GM12878 (cell line): ENCODE results near the gene DENND10. TPM values are rescaled to one million over a fixed set of nuclear protein-coding genes. Genes with fewer than 3 reads are reported as not detected.

Experiments
- ATAC-seq: fragments of 200-7000 bp; cut with Tn5 transposase; 3 replicates; pipeline ENCODE4 v1.9.1; 2020; ENCODE audit warnings: mild to moderate bottlenecking, moderate library complexity
- BruUV-seq: library from RNA; stranded (reverse); fragments of 400-500 nt; replicated peaks from 2 replicates; lab custom pipeline; 2021; lab: Mats Ljungman, UMichigan
- CTCF ChIA-PET: fragments of 300-600 bp; sonication (Branson Sonifier 250); formaldehyde crosslinking; extraction: SDS; loops from one replicate; lab custom pipeline; 2021; ENCODE audit warnings: inconsistent platforms; lab: Yijun Ruan, JAX
- POLR2A ChIA-PET: fragments of 350-600 bp; formaldehyde crosslinking; extraction: SDS; loops from one replicate; lab custom pipeline; 2021; ENCODE audit warnings: inconsistent platforms; lab: Charles Lee
- RAD21 ChIA-PET: fragments of 300-600 bp; sonication (Branson Sonifier 250); formaldehyde crosslinking; loops from one replicate; lab custom pipeline; 2023; ENCODE audit warnings: antibody characterized with exemption; ENCODE audit not compliant: unreplicated experiment; lab: Charles Lee
- SMC1A ChIA-PET: fragments of 300-600 bp; sonication (Branson Sonifier 250); formaldehyde crosslinking; loops from one replicate; lab custom pipeline; 2023; ENCODE audit not compliant: unreplicated experiment, uncharacterized antibody; lab: Charles Lee
- DNase-seq: peaks from one replicate; pipeline ENCODE4 v3.0.0-alpha.2; 2011; ENCODE audit warnings: low read depth, low spot score
- FAIRE-seq: peaks from 3 replicates; lab custom pipeline; 2011; peaks lifted over from hg19 to GRCh38; lab: Jason Lieb, UNC
- H2AFZ ChIP-seq: 2 replicates; pipeline ENCODE4 v1.6.0; 2011; ENCODE audit warnings: low read depth, low read length, control low read depth; ENCODE audit not compliant: control insufficient read depth
- H3K27ac ChIP-seq: 2 replicates; pipeline ENCODE4 v1.5.1; 2011; ENCODE audit warnings: control low read depth; ENCODE audit not compliant: control insufficient read depth, insufficient read depth
- H3K27me3 ChIP-seq, 2 experiments: replicated peaks in 1 of 2; 2 replicates each; pipeline versions ENCODE4 v1.6.0 to v1.6.1; 2011; ENCODE audit warnings: low read length in 1 of 2; ENCODE audit not compliant: control insufficient read depth in 2 of 2, insufficient read depth in 2 of 2
- H3K36me3 ChIP-seq, 2 experiments: 2 replicates each; pipeline ENCODE4 v1.5.1; 2011; ENCODE audit warnings: low read length in 1 of 2; ENCODE audit not compliant: control insufficient read depth in 2 of 2, insufficient read depth in 2 of 2
- H3K4me1 ChIP-seq: 2 replicates; pipeline ENCODE4 v1.6.1; 2011; ENCODE audit warnings: mild to moderate bottlenecking, low read length, moderate library complexity, mixed read lengths; ENCODE audit not compliant: control insufficient read depth, insufficient read depth
- H3K4me2 ChIP-seq: 2 replicates; pipeline ENCODE4 v1.6.0; 2011; ENCODE audit warnings: control low read depth; ENCODE audit not compliant: control insufficient read depth, insufficient read depth
- H3K4me3 ChIP-seq: fragments of 200-600 bp; sonication (generic); 2 replicates; pipeline ENCODE4 v1.5.1; 2016
- H3K79me2 ChIP-seq: 2 replicates; pipeline ENCODE4 v1.6.0; 2011; ENCODE audit warnings: low read length; ENCODE audit not compliant: control insufficient read depth, insufficient read depth
- H3K9ac ChIP-seq: 2 replicates; pipeline ENCODE4 v1.8.0; 2011; ENCODE audit warnings: low read length, control low read depth, mixed read lengths; ENCODE audit not compliant: control insufficient read depth, insufficient read depth
- H3K9me3 ChIP-seq: replicated peaks from 3 replicates; pipeline ENCODE4 v1.5.1; 2011; ENCODE audit warnings: mild to moderate bottlenecking, low read length; ENCODE audit not compliant: control insufficient read depth, insufficient read depth
- H4K20me1 ChIP-seq: 2 replicates; pipeline ENCODE4 v1.6.0; 2011; ENCODE audit not compliant: control insufficient read depth, insufficient read depth
- ASH2L ChIP-seq: fragments of 300-600, 200-600 bp; sonication (generic); IDR thresholded peaks from 2 replicates; pipeline ENCODE4 v1.6.1; 2017; ENCODE audit warnings: low read depth, mild to moderate bottlenecking, borderline replicate concordance
- BHLHE40 ChIP-seq, 2 experiments: fragments of 450-650 bp in 1 of 2; IDR thresholded peaks; 2 replicates each; pipeline ENCODE4 v1.6.1; 2011 to 2017; ENCODE audit warnings: low read depth in 2 of 2, borderline replicate concordance in 1 of 2, improper control_type of control experiment in 1 of 2, low read length in 1 of 2, mild to moderate bottlenecking in 1 of 2
- CEBPB ChIP-seq, 2 experiments: fragments of 150-350 bp in 1 of 2; IDR thresholded peaks; 2 replicates each; pipeline ENCODE4 v1.6.1; 2012 to 2014; ENCODE audit warnings: low read depth in 2 of 2, low read length in 2 of 2, borderline replicate concordance in 1 of 2, inconsistent platforms in 1 of 2
- CREM ChIP-seq: IDR thresholded peaks from 2 replicates; pipeline ENCODE4 v1.6.1; 2014; ENCODE audit warnings: antibody characterized with exemption, low read depth
- MTA3 ChIP-seq: IDR thresholded peaks from 2 replicates; pipeline ENCODE4 v1.6.1; 2012; ENCODE audit warnings: low read length, inconsistent platforms, borderline replicate concordance
- RAD21 ChIP-seq: IDR thresholded peaks from 2 replicates; pipeline ENCODE4 v1.6.1; 2011; ENCODE audit warnings: mild to moderate bottlenecking, low read depth, low read length, moderate library complexity; ENCODE audit not compliant: insufficient read depth
- SMARCA5 ChIP-seq: fragments of 450-650 bp; IDR thresholded peaks from 2 replicates; pipeline ENCODE4 v1.6.1; 2017; ENCODE audit warnings: mild to moderate bottlenecking
- ZNF217 ChIP-seq: fragments of 450-650 bp; IDR thresholded peaks from 2 replicates; pipeline ENCODE4 v1.6.1; 2017; ENCODE audit warnings: antibody characterized with exemption, mild to moderate bottlenecking
- WGBS: methylation state at CpG from one replicate; pipeline ENCODE4 v1.1.6; 2016; ENCODE audit warnings: low lambda C conversion rate; ENCODE audit not compliant: insufficient replicate concordance, insufficient coverage; ENCODE audit errors: missing lambda C conversion rate; 5-methylcytosine and 5-hydroxymethylcytosine counted together
- in situ Hi-C: fragments of 300-500 bp; cut with MboI; formaldehyde crosslinking; loops from 9 replicates; pipeline ENCODE4 v1.14.3; 2018; ENCODE audit warnings: mixed read lengths
- intact Hi-C: fragments of 100-400 bp; cut with micrococcal nuclease; formaldehyde crosslinking; loops from one replicate; pipeline ENCODE4 v1.14.2; 2022; ENCODE audit not compliant: unreplicated experiment
- polyA plus RNA-seq, 11 experiments: library from polyadenylated mRNA; depleted of rRNA in 4 of 11; unstranded in 6 of 11; stranded (reverse) in 5 of 11; fragments of >200 nt; fragmentation: Nextera tagmentation in 4 of 11; fragmentation: Illumina TruSeq in 1 of 11; extraction: Ambion mirVana in 4 of 11; extraction: Trizol in 1 of 11; gene quantifications; 1 replicate in 1 of 11; 2 replicates in 10 of 11; pipeline versions ENCODE4 v1.2.1 to v1.2.3, GENCODE V29; 2011 to 2016; ENCODE audit warnings: inconsistent platforms in 2 of 11, missing spikeins in 2 of 11, low read depth in 1 of 11
- total RNA-seq, 4 experiments: library from RNA; depleted of rRNA in 3 of 4; stranded (reverse); fragments of >200 nt in 3 of 4; fragmentation: Illumina TruSeq in 1 of 4; extraction: Trizol in 1 of 4; gene quantifications; 2 replicates each; pipeline versions ENCODE4 v1.2.1 to v1.2.3, GENCODE V29; 2013 to 2021
- TF ChIP-seq, protein P1 (sequence below): fragments of 450-650 bp; IDR thresholded peaks from 2 replicates; pipeline ENCODE4 v1.6.1; 2016; ENCODE audit warnings: mild to moderate bottlenecking, moderate library complexity, borderline replicate concordance
- TF ChIP-seq, protein P2 (sequence below): IDR thresholded peaks from 2 replicates; pipeline ENCODE4 v1.6.1; 2012; ENCODE audit warnings: low read depth, low read length, improper control_type of control experiment
- TF ChIP-seq, protein P3 (sequence below): IDR thresholded peaks from 2 replicates; pipeline ENCODE4 v1.6.1; 2011; ENCODE audit warnings: borderline replicate concordance, low read depth, mild to moderate bottlenecking, moderate library complexity, mixed read lengths, low read length; ENCODE audit not compliant: insufficient read depth; ENCODE audit errors: extremely low read length
- TF ChIP-seq, protein P4 (sequence below): fragments of 450-650 bp; formaldehyde crosslinking; IDR thresholded peaks from 2 replicates; pipeline ENCODE4 v1.4.0; 2022; ENCODE audit warnings: mild to moderate bottlenecking, moderate library complexity

The DENND10 gene
- total and polyA plus RNA-seq, 10 of the 15 experiments (the other 5 are each of a cell fraction or from before 2014, with no cell fraction given): 21.5 to 39.8 (median 26.2) TPM

DNA sequence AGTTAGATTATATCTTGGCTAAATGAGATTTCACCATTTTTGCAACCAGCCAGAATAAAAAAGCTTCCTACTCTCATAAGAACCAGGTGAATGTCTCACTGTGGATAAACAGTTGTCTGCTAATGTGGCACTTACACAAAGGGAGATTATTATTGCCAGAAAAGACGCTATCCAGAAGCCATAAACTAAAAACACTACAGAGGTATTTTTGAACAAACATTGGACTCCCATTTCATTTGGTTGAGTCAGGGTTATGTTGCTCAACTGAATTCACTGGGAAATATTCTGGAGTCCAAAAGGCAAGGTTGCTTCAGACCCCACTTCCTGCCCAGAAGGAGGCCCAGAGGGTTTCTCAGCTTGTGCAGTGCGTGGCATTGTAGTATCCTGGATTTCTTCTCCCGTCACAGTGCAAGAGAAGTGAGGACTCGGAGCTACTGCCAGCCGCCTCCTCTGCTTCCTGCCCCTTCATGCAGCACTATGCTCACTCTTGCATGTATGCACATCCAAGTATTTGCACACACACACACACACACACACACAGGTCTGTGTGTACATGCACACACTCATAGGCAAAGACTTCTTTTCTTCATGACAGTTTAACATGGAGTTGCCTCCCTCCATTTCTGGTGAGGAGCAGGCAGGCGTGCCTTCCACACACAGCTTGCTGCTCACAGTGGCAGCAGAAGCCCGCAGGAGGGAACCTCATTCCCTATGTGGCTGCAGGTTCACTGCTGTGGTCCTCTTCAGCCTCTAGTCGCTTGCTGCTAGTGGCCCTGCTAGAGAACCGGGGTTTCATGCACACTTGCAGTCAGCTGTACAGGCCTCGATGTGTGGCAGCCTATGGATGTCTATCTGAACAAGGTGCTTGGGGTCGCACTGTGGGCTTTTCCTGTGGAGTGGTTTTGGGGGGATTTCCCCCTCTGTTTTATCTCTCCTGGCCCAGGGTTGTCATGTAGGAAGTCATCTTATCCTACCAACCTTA, 10.1 kb downstream of the DENND10 start:
- H3K79me2 ChIP-seq: no peaks in the 10 kb centered on the region
- DNase-seq (no peak), ATAC-seq (no peak), FAIRE-seq (peak; percentile 57)
- ChIA-PET SMC1A (no interaction called here), POLR2A (interaction anchor here (0.6 to 1.4 kb wide), 2 partner anchors 10 to 374 kb away, joined by 3 read pairs; partner anchors contain the start of gene DENND10), CTCF (interaction anchor here (2.3 kb wide), 1 partner anchor 9 kb away, joined by 7 read pairs; no protein-coding TSS in a partner anchor), RAD21 (no interaction called here)
- in situ Hi-C loops (no loop called here), intact Hi-C loops (no loop called here)
- H2AFZ ChIP-seq: no peak overlapping the region
- no peaks in the 10 kb centered on the region for H3K27me3 ChIP-seq
- H3K27ac ChIP-seq: no peak overlapping the region
- H3K9me3 ChIP-seq: no peaks in the 10 kb centered on the region
- H3K4me3 ChIP-seq: no peak overlapping the region
- no peaks in the 10 kb centered on the region for H3K4me1 ChIP-seq
- H3K4me2 ChIP-seq: no peak overlapping the region
- no peaks in the 10 kb centered on the region for H4K20me1 ChIP-seq
- H3K36me3 ChIP-seq: peaks cover 0 to 8% of the 10 kb centered on the region in 2 experiments; a peak in 2 of 4 replicates
- no TSS peak for BruUV-seq
- H3K9ac ChIP-seq: no peak overlapping the region
- WGBS: 92% methylated on average over 11 of the region's 11 CpGs
- TF ChIP-seq BHLHE40 (IDR thresholded peaks at IDR 0.05; ENCODE audit: borderline replicate concordance in 1 of 2, low read depth in 2 of 2, low read length in 1 of 2): no peak
- no peak for TF ChIP-seq SMARCA5
- no peak for TF ChIP-seq ZNF217
- no peak for TF ChIP-seq MTA3
- TF ChIP-seq, protein P1, sequence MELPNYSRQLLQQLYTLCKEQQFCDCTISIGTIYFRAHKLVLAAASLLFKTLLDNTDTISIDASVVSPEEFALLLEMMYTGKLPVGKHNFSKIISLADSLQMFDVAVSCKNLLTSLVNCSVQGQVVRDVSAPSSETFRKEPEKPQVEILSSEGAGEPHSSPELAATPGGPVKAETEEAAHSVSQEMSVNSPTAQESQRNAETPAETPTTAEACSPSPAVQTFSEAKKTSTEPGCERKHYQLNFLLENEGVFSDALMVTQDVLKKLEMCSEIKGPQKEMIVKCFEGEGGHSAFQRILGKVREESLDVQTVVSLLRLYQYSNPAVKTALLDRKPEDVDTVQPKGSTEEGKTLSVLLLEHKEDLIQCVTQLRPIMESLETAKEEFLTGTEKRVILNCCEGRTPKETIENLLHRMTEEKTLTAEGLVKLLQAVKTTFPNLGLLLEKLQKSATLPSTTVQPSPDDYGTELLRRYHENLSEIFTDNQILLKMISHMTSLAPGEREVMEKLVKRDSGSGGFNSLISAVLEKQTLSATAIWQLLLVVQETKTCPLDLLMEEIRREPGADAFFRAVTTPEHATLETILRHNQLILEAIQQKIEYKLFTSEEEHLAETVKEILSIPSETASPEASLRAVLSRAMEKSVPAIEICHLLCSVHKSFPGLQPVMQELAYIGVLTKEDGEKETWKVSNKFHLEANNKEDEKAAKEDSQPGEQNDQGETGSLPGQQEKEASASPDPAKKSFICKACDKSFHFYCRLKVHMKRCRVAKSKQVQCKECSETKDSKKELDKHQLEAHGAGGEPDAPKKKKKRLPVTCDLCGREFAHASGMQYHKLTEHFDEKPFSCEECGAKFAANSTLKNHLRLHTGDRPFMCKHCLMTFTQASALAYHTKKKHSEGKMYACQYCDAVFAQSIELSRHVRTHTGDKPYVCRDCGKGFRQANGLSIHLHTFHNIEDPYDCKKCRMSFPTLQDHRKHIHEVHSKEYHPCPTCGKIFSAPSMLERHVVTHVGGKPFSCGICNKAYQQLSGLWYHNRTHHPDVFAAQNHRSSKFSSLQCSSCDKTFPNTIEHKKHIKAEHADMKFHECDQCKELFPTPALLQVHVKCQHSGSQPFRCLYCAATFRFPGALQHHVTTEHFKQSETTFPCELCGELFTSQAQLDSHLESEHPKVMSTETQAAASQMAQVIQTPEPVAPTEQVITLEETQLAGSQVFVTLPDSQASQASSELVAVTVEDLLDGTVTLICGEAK: no peak
- TF ChIP-seq RAD21: no peak
- no peak for TF ChIP-seq CREM
- TF ChIP-seq ASH2L: no peak
- TF ChIP-seq, protein P2, sequence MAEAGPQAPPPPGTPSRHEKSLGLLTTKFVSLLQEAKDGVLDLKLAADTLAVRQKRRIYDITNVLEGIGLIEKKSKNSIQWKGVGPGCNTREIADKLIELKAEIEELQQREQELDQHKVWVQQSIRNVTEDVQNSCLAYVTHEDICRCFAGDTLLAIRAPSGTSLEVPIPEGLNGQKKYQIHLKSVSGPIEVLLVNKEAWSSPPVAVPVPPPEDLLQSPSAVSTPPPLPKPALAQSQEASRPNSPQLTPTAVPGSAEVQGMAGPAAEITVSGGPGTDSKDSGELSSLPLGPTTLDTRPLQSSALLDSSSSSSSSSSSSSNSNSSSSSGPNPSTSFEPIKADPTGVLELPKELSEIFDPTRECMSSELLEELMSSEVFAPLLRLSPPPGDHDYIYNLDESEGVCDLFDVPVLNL: no peak
- TF ChIP-seq, protein P3, sequence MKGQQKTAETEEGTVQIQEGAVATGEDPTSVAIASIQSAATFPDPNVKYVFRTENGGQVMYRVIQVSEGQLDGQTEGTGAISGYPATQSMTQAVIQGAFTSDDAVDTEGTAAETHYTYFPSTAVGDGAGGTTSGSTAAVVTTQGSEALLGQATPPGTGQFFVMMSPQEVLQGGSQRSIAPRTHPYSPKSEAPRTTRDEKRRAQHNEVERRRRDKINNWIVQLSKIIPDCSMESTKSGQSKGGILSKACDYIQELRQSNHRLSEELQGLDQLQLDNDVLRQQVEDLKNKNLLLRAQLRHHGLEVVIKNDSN: no peak
- TF ChIP-seq CEBPB (IDR thresholded peaks at IDR 0.05; ENCODE audit: borderline replicate concordance in 1 of 2, low read depth in 2 of 2, low read length in 2 of 2): no peak
- TF ChIP-seq, protein P4, sequence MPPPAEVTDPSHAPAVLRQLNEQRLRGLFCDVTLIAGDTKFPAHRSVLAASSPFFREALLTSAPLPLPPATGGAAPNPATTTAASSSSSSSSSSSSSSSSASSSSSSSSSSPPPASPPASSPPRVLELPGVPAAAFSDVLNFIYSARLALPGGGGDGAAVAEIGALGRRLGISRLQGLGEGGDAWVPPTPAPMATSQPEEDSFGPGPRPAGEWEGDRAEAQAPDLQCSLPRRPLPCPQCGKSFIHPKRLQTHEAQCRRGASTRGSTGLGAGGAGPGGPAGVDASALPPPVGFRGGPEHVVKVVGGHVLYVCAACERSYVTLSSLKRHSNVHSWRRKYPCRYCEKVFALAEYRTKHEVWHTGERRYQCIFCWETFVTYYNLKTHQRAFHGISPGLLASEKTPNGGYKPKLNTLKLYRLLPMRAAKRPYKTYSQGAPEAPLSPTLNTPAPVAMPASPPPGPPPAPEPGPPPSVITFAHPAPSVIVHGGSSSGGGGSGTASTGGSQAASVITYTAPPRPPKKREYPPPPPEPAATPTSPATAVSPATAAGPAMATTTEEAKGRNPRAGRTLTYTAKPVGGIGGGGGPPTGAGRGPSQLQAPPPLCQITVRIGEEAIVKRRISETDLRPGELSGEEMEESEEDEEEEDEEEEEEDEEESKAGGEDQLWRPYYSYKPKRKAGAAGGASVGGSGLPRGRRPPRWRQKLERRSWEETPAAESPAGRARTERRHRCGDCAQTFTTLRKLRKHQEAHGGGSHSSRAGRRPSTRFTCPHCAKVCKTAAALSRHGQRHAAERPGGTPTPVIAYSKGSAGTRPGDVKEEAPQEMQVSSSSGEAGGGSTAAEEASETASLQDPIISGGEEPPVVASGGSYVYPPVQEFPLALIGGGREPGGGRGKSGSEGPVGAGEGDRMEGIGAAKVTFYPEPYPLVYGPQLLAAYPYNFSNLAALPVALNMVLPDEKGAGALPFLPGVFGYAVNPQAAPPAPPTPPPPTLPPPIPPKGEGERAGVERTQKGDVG (CRISPR knock-in tag): no peak
